GM12878 (cell line): ENCODE results near the gene INTS6. TPM values are rescaled to one million over a fixed set of nuclear protein-coding genes. Genes with fewer than 3 reads are reported as not detected.

Experiments used
- CBX3 ChIP-seq: fragments of 200-600 bp; sonication (generic); IDR thresholded peaks from 2 replicates; pipeline ENCODE4 v1.6.1; 2016; ENCODE audit warnings: low read depth, borderline replicate concordance
- CBX5 ChIP-seq: sonication (generic); IDR thresholded peaks from 2 replicates; pipeline ENCODE4 v1.6.1; 2016; ENCODE audit warnings: low read depth, moderate library complexity, mild to moderate bottlenecking, inconsistent platforms
- CEBPB ChIP-seq, 2 experiments: fragments of 150-350 bp in 1 of 2; IDR thresholded peaks; 2 replicates each; pipeline ENCODE4 v1.6.1; 2012 to 2014; ENCODE audit warnings: low read depth in 2 of 2, low read length in 2 of 2, borderline replicate concordance in 1 of 2, inconsistent platforms in 1 of 2
- CHD4 ChIP-seq: fragments of 200-600 bp; sonication (generic); IDR thresholded peaks from 2 replicates; pipeline ENCODE4 v1.6.1; 2016; ENCODE audit warnings: mild to moderate bottlenecking
- CREB1 ChIP-seq: IDR thresholded peaks from 2 replicates; pipeline ENCODE4 v1.6.1; 2012; ENCODE audit warnings: low read depth, mild to moderate bottlenecking, inconsistent platforms
- CREM ChIP-seq: IDR thresholded peaks from 2 replicates; pipeline ENCODE4 v1.6.1; 2014; ENCODE audit warnings: antibody characterized with exemption, low read depth
- EED ChIP-seq: sonication (generic); IDR thresholded peaks from 2 replicates; pipeline ENCODE4 v1.6.1; 2016; ENCODE audit warnings: antibody characterized with exemption, low read depth
- GABPA ChIP-seq: IDR thresholded peaks from 2 replicates; pipeline ENCODE4 v1.6.1; 2014; ENCODE audit warnings: antibody characterized with exemption, low read depth, mild to moderate bottlenecking, inconsistent platforms
- JUND ChIP-seq: IDR thresholded peaks from 2 replicates; pipeline ENCODE4 v1.6.1; 2012; ENCODE audit warnings: low read depth, mild to moderate bottlenecking, low read length, improper control_type of control experiment, moderate library complexity
- MYB ChIP-seq: fragments of 150-350 bp; IDR thresholded peaks from 2 replicates; pipeline ENCODE4 v1.6.1; 2014; ENCODE audit warnings: mild to moderate bottlenecking, low read depth, low read length, borderline replicate concordance
- PML ChIP-seq: IDR thresholded peaks from 2 replicates; pipeline ENCODE4 v1.6.1; 2012; ENCODE audit warnings: low read length, inconsistent platforms
- POU2F2 ChIP-seq: IDR thresholded peaks from 3 replicates; pipeline ENCODE4 v1.6.1; 2011; ENCODE audit warnings: low read depth, mild to moderate bottlenecking, low read length, borderline replicate concordance
- RAD51 ChIP-seq: fragments of 450-650 bp; IDR thresholded peaks from 2 replicates; pipeline ENCODE4 v1.6.1; 2016; ENCODE audit warnings: moderate library complexity, mild to moderate bottlenecking, inconsistent platforms
- RBBP5 ChIP-seq: fragments of 200-600 bp; sonication (generic); conservative IDR thresholded peaks from 2 replicates; pipeline ENCODE4 v1.6.1; 2016
- RCOR1 ChIP-seq: conservative IDR thresholded peaks from 2 replicates; pipeline ENCODE4 v1.6.1; 2012; ENCODE audit warnings: low read depth, low read length, improper control_type of control experiment
- TARDBP ChIP-seq: IDR thresholded peaks from 2 replicates; pipeline ENCODE4 v1.6.1; 2016; ENCODE audit warnings: borderline replicate concordance
- TCF3 ChIP-seq: IDR thresholded peaks from 2 replicates; pipeline ENCODE4 v1.6.1; 2012; ENCODE audit warnings: low read depth, mild to moderate bottlenecking, low read length, borderline replicate concordance; ENCODE audit not compliant: insufficient read depth
- ZNF207 ChIP-seq: fragments of 450-650 bp; IDR thresholded peaks from 2 replicates; pipeline ENCODE4 v1.6.1; 2014; ENCODE audit warnings: antibody characterized with exemption, mild to moderate bottlenecking, borderline replicate concordance
- polyA plus RNA-seq, 11 experiments: library from polyadenylated mRNA; depleted of rRNA in 4 of 11; unstranded in 6 of 11; stranded (reverse) in 5 of 11; fragments of >200 nt; fragmentation: Nextera tagmentation in 4 of 11; fragmentation: Illumina TruSeq in 1 of 11; extraction: Ambion mirVana in 4 of 11; extraction: Trizol in 1 of 11; gene quantifications; 1 replicate in 1 of 11; 2 replicates in 10 of 11; pipeline versions ENCODE4 v1.2.1 to v1.2.3, GENCODE V29; 2011 to 2016; ENCODE audit warnings: inconsistent platforms in 2 of 11, missing spikeins in 2 of 11, low read depth in 1 of 11
- total RNA-seq, 4 experiments: library from RNA; depleted of rRNA in 3 of 4; stranded (reverse); fragments of >200 nt in 3 of 4; fragmentation: Illumina TruSeq in 1 of 4; extraction: Trizol in 1 of 4; gene quantifications; 2 replicates each; pipeline versions ENCODE4 v1.2.1 to v1.2.3, GENCODE V29; 2013 to 2021
- TF ChIP-seq, protein P1 (sequence below): fragments of 450-650 bp; IDR thresholded peaks from 2 replicates; pipeline ENCODE4 v1.6.1; 2014; ENCODE audit warnings: mild to moderate bottlenecking
- TF ChIP-seq, protein P2 (sequence below): fragments of 150-350 bp; IDR thresholded peaks from 2 replicates; pipeline ENCODE4 v1.6.1; 2014; ENCODE audit warnings: mild to moderate bottlenecking, low read depth, low read length
- TF ChIP-seq, protein P3 (sequence below): fragments of 450-650 bp; IDR thresholded peaks from 2 replicates; pipeline ENCODE4 v1.6.1; 2017; ENCODE audit warnings: low read depth, mild to moderate bottlenecking, moderate library complexity
- TF ChIP-seq, protein P4 (sequence below): IDR thresholded peaks from 2 replicates; pipeline ENCODE4 v1.6.1; 2012; ENCODE audit warnings: low read length, inconsistent platforms

INTS6 gene
- total and polyA plus RNA-seq, 10 of the 15 experiments (the other 5 are each of a cell fraction or from before 2014, with no cell fraction given), result 7.2 to 57.7 (median 30.9) TPM

DNA sequence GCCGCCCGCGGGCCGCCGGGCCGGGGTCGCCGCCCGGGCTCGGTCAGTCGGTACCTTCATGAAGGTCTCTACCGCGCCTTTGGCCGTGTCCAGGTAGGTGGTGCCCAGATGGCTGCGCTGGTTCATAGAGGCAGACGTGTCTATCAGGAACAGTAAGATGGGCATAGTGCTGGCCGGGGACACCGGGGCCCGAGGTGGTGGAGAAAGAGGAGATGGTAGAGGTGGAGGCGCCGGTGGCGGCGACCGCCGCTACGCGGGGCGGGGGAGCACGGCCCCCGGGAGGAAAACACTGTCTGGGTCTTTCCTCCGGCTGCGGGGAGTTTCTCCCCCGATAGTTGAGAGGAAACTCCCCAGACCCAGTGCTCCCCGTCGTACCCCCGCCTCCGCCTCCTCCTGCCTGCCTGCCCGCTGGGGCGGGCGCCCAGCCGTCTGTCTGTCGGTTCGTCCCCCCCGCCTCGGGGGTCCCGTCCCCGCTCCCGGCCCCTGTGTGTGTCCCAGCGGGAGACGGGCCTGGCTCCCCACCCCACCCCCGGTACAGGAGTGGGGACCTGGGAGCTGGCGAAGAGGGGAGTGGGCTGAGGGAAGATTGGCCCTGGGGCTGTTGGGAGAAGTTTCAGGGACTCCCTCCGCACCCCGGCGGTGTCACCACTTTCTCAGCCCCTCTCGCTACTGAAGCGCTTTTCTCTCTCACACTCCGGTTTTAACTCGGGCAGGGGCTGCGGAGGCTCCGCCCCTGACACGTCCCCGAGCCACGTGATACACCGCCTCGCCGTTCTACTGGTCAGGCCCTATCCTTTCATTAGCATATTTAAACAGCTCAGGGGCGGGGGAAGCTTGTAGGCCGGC lies at the start of gene INTS6 (continued):
- TF ChIP-seq CREB1 (peak; percentile 71), ZNF207 (peak; percentile 29; the same call in 1 of the 2 replicates), PML (peak; percentile 100), RCOR1 (no peak), GABPA (no peak), TCF3 (peak; percentile 96), CBX5 (peak; percentile 40; the same call in 1 of the 2 replicates), CREM (peak; percentile 63), TARDBP (0 out of 2 replicates have a peak, but pooled peaks have one; percentile 65), CEBPB (IDR thresholded peaks at IDR 0.05; ENCODE audit: borderline replicate concordance in 1 of 2, low read depth in 2 of 2, low read length in 2 of 2) (no peak), RBBP5 (no peak), CHD4 (no peak), MYB (no peak), EED (no peak; the same call in 1 of the 2 replicates), JUND (no peak), RAD51 (peak; percentile 96), POU2F2 (peak; percentile 99), CBX3 (no peak)
- TF ChIP-seq, protein P1, sequence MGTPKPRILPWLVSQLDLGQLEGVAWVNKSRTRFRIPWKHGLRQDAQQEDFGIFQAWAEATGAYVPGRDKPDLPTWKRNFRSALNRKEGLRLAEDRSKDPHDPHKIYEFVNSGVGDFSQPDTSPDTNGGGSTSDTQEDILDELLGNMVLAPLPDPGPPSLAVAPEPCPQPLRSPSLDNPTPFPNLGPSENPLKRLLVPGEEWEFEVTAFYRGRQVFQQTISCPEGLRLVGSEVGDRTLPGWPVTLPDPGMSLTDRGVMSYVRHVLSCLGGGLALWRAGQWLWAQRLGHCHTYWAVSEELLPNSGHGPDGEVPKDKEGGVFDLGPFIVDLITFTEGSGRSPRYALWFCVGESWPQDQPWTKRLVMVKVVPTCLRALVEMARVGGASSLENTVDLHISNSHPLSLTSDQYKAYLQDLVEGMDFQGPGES, result no peak
- TF ChIP-seq, protein P2, sequence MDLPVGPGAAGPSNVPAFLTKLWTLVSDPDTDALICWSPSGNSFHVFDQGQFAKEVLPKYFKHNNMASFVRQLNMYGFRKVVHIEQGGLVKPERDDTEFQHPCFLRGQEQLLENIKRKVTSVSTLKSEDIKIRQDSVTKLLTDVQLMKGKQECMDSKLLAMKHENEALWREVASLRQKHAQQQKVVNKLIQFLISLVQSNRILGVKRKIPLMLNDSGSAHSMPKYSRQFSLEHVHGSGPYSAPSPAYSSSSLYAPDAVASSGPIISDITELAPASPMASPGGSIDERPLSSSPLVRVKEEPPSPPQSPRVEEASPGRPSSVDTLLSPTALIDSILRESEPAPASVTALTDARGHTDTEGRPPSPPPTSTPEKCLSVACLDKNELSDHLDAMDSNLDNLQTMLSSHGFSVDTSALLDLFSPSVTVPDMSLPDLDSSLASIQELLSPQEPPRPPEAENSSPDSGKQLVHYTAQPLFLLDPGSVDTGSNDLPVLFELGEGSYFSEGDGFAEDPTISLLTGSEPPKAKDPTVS, result no peak
- TF ChIP-seq, protein P3, sequence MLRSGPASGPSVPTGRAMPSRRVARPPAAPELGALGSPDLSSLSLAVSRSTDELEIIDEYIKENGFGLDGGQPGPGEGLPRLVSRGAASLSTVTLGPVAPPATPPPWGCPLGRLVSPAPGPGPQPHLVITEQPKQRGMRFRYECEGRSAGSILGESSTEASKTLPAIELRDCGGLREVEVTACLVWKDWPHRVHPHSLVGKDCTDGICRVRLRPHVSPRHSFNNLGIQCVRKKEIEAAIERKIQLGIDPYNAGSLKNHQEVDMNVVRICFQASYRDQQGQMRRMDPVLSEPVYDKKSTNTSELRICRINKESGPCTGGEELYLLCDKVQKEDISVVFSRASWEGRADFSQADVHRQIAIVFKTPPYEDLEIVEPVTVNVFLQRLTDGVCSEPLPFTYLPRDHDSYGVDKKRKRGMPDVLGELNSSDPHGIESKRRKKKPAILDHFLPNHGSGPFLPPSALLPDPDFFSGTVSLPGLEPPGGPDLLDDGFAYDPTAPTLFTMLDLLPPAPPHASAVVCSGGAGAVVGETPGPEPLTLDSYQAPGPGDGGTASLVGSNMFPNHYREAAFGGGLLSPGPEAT, result peak; percentile 67; the same call in 1 of the 2 replicates
- TF ChIP-seq, protein P4, sequence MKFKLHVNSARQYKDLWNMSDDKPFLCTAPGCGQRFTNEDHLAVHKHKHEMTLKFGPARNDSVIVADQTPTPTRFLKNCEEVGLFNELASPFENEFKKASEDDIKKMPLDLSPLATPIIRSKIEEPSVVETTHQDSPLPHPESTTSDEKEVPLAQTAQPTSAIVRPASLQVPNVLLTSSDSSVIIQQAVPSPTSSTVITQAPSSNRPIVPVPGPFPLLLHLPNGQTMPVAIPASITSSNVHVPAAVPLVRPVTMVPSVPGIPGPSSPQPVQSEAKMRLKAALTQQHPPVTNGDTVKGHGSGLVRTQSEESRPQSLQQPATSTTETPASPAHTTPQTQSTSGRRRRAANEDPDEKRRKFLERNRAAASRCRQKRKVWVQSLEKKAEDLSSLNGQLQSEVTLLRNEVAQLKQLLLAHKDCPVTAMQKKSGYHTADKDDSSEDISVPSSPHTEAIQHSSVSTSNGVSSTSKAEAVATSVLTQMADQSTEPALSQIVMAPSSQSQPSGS, result no peak
